Neural cell (in vitro differentiated cells): ENCODE results near the gene KIRREL3. TPM values are rescaled to one million over a fixed set of nuclear protein-coding genes. Genes with fewer than 3 reads are reported as not detected.

Experiments used
- H2AFZ ChIP-seq: fragments of 200-600, 300-800 bp; sonication (generic), shearing (Covaris generic); 2 replicates; pipeline ENCODE4 v1.6.0; 2014; ENCODE audit warnings: low read depth, mild to moderate bottlenecking, antibody characterized with exemption, low read length, moderate library complexity
- H3F3A ChIP-seq: fragments of 200-600 bp; shearing (Covaris generic); 2 replicates; pipeline ENCODE4 v1.6.1; 2016; ENCODE audit warnings: mild to moderate bottlenecking, moderate library complexity, mixed read lengths, antibody characterized with exemption, low read length; ENCODE audit not compliant: insufficient read depth, poor library complexity, severe bottlenecking
- H3K27ac ChIP-seq: fragments of 200-600, 300-800 bp; sonication (generic), shearing (Covaris generic); 2 replicates; pipeline ENCODE4 v1.5.1; 2014; ENCODE audit warnings: mild to moderate bottlenecking, low read length, moderate library complexity
- H3K27me3 ChIP-seq: fragments of 300-800, 200-600 bp; sonication (generic), shearing (Covaris generic); 2 replicates; pipeline ENCODE4 v1.6.0; 2014; ENCODE audit warnings: mild to moderate bottlenecking, low read depth, low read length, moderate library complexity; ENCODE audit not compliant: insufficient read depth
- H3K36me3 ChIP-seq: fragments of 300-800, 200-600 bp; sonication (generic), shearing (Covaris generic); 2 replicates; pipeline ENCODE4 v1.5.1; 2014; ENCODE audit warnings: mild to moderate bottlenecking, antibody characterized with exemption, low read length, moderate library complexity; ENCODE audit not compliant: insufficient read depth
- H3K4me2 ChIP-seq: fragments of 300-800, 200-600 bp; sonication (generic), shearing (Covaris generic); 2 replicates; pipeline ENCODE4 v1.6.0; 2014; ENCODE audit warnings: mild to moderate bottlenecking, low read length
- H3K4me3 ChIP-seq: fragments of 300-800, 200-600 bp; sonication (generic), shearing (Covaris generic); 2 replicates; pipeline ENCODE4 v1.5.1; 2014; ENCODE audit warnings: mild to moderate bottlenecking, low read length, moderate library complexity
- H3K79me2 ChIP-seq: fragments of 200-600 bp; shearing (Covaris generic); replicated peaks from 2 replicates; pipeline ENCODE4 v1.6.0; 2014; ENCODE audit warnings: mild to moderate bottlenecking, low read length, moderate library complexity; ENCODE audit not compliant: insufficient read depth
- H3K9ac ChIP-seq: fragments of 300-800, 200-600 bp; sonication (generic), shearing (Covaris generic); 2 replicates; pipeline ENCODE4 v1.6.1; 2016; ENCODE audit warnings: mild to moderate bottlenecking, low read length, mixed read lengths
- H3K9me2 ChIP-seq: fragments of 200-600 bp; shearing (Covaris generic); 2 replicates; pipeline ENCODE4 v1.6.1; 2016; ENCODE audit warnings: mild to moderate bottlenecking, low read length, mixed read lengths; ENCODE audit not compliant: insufficient read depth
- H3K9me3 ChIP-seq: fragments of 200-600, 300-800 bp; sonication (generic), shearing (Covaris generic); 2 replicates; pipeline ENCODE4 v1.6.1; 2016; ENCODE audit warnings: mild to moderate bottlenecking, mixed run types, low read length, moderate library complexity, mixed read lengths
- H4K20me1 ChIP-seq: fragments of 200-600 bp; shearing (Covaris generic); 2 replicates; pipeline ENCODE4 v1.6.1; 2016; ENCODE audit warnings: mild to moderate bottlenecking, mixed run types; ENCODE audit not compliant: insufficient read depth
- EP300 ChIP-seq: fragments of 450-650 bp; conservative IDR thresholded peaks from 2 replicates; pipeline ENCODE4 v1.6.1; 2014; ENCODE audit warnings: antibody characterized with exemption, mild to moderate bottlenecking, moderate library complexity; ENCODE audit not compliant: poor library complexity, severe bottlenecking
- EZH2 ChIP-seq: fragments of 200-600, 300-800 bp; shearing (Covaris generic), sonication (generic); IDR thresholded peaks from 2 replicates; pipeline ENCODE4 v1.6.1; 2014; ENCODE audit warnings: antibody characterized with exemption, low read length, borderline replicate concordance, mild to moderate bottlenecking; ENCODE audit not compliant: insufficient read depth, poor library complexity, severe bottlenecking
- MXI1 ChIP-seq: fragments of 450-650 bp; conservative IDR thresholded peaks from 2 replicates; pipeline ENCODE4 v1.6.1; 2014; ENCODE audit warnings: antibody characterized with exemption, mild to moderate bottlenecking; ENCODE audit not compliant: poor library complexity, severe bottlenecking
- POLR2AphosphoS5 ChIP-seq: IDR thresholded peaks from 2 replicates; pipeline ENCODE4 v1.6.1; 2012
- RAD21 ChIP-seq: fragments of 450-650 bp; conservative IDR thresholded peaks from 2 replicates; pipeline ENCODE4 v1.6.1; 2014; ENCODE audit warnings: antibody characterized with exemption, mild to moderate bottlenecking, moderate library complexity
- SMC3 ChIP-seq: fragments of 450-650 bp; conservative IDR thresholded peaks from 2 replicates; pipeline ENCODE4 v1.6.1; 2014; ENCODE audit warnings: antibody characterized with exemption, mild to moderate bottlenecking, moderate library complexity; ENCODE audit not compliant: poor library complexity
- TAF1 ChIP-seq: IDR thresholded peaks from 2 replicates; pipeline ENCODE4 v1.6.1; 2012; ENCODE audit warnings: low read depth
- polyA plus RNA-seq: library from polyadenylated mRNA; depleted of rRNA; stranded (reverse); fragments of >200 nt; gene quantifications from 2 replicates; pipeline ENCODE4 v1.2.3, GENCODE V29; 2014
- TF ChIP-seq, protein P1 (sequence below): fragments of 450-650 bp; IDR thresholded peaks from 2 replicates; pipeline ENCODE4 v1.5.1; 2014; ENCODE audit warnings: antibody characterized with exemption, mild to moderate bottlenecking, moderate library complexity; ENCODE audit not compliant: poor library complexity, severe bottlenecking
- TF ChIP-seq, protein P2 (sequence below): IDR thresholded peaks from 2 replicates; pipeline ENCODE4 v1.6.1; 2012; ENCODE audit warnings: borderline replicate concordance

Gene KIRREL3
- polyA plus RNA-seq, 1 donor from 2014 or later: 23.8 TPM

DNA sequence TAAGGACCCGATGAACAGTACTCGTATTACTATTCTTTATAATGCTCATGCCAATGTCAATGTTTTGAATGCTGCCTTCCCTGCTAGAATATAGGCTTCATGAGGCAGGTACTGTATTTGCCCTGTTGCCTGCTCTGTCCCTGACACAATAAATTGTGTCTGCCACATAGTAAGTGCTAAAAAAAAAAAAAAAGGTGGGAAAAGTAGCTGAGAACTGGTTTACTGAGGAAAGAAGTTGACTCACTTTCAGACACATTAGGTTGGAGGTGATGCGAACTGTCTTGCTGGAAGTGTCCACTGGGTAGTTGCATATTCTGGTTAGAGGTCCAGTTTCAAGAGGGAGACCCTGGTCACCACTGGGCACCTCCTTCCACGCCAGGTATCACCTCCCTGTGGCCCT is 255.9 kb downstream of the KIRREL3 start:
- Histone ChIP-seq H3F3A (no peaks in the 10 kb centered on the region), H3K4me2 (no peak overlapping the region), H3K9ac (no peak overlapping the region), H3K27ac (no peak overlapping the region), H3K4me3 (no peak overlapping the region), H3K9me2 (no peaks in the 10 kb centered on the region), H3K79me2 (no peaks in the 10 kb centered on the region), H4K20me1 (no peaks in the 10 kb centered on the region), H3K9me3 (no peaks in the 10 kb centered on the region), H3K27me3 (no peaks in the 10 kb centered on the region), H3K36me3 (no peaks in the 10 kb centered on the region), H2AFZ (no peak overlapping the region)
- TF ChIP-seq RAD21: no peak
- TF ChIP-seq MXI1: no peak
- TF ChIP-seq SMC3: no peak
- no peak for TF ChIP-seq EZH2
- TF ChIP-seq POLR2AphosphoS5: no peak
- TF ChIP-seq, protein P1, sequence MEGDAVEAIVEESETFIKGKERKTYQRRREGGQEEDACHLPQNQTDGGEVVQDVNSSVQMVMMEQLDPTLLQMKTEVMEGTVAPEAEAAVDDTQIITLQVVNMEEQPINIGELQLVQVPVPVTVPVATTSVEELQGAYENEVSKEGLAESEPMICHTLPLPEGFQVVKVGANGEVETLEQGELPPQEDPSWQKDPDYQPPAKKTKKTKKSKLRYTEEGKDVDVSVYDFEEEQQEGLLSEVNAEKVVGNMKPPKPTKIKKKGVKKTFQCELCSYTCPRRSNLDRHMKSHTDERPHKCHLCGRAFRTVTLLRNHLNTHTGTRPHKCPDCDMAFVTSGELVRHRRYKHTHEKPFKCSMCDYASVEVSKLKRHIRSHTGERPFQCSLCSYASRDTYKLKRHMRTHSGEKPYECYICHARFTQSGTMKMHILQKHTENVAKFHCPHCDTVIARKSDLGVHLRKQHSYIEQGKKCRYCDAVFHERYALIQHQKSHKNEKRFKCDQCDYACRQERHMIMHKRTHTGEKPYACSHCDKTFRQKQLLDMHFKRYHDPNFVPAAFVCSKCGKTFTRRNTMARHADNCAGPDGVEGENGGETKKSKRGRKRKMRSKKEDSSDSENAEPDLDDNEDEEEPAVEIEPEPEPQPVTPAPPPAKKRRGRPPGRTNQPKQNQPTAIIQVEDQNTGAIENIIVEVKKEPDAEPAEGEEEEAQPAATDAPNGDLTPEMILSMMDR: no peak
- no peak for TF ChIP-seq EP300
- no peak for TF ChIP-seq TAF1
- TF ChIP-seq, protein P2, sequence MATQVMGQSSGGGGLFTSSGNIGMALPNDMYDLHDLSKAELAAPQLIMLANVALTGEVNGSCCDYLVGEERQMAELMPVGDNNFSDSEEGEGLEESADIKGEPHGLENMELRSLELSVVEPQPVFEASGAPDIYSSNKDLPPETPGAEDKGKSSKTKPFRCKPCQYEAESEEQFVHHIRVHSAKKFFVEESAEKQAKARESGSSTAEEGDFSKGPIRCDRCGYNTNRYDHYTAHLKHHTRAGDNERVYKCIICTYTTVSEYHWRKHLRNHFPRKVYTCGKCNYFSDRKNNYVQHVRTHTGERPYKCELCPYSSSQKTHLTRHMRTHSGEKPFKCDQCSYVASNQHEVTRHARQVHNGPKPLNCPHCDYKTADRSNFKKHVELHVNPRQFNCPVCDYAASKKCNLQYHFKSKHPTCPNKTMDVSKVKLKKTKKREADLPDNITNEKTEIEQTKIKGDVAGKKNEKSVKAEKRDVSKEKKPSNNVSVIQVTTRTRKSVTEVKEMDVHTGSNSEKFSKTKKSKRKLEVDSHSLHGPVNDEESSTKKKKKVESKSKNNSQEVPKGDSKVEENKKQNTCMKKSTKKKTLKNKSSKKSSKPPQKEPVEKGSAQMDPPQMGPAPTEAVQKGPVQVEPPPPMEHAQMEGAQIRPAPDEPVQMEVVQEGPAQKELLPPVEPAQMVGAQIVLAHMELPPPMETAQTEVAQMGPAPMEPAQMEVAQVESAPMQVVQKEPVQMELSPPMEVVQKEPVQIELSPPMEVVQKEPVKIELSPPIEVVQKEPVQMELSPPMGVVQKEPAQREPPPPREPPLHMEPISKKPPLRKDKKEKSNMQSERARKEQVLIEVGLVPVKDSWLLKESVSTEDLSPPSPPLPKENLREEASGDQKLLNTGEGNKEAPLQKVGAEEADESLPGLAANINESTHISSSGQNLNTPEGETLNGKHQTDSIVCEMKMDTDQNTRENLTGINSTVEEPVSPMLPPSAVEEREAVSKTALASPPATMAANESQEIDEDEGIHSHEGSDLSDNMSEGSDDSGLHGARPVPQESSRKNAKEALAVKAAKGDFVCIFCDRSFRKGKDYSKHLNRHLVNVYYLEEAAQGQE: no peak

DNA sequence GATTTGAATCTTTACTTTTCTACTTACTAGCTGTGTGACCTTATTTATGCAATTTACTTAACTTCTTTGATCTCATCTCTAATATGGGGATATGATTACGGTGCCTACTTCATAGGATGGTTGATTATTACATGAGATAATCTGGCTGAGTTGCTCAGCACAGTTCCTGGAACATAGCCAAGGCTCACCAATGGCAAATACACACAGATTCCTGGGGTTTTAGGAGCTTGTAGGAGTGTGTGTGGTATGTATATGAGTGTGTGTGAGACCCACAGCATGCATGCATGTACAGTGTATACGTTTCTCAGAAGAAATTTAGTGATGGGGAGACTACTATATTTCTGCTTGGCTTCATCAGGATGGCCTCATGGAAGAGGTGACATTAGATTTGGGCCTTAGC is 256.9 kb downstream of the KIRREL3 start:
- Histone ChIP-seq H3K36me3 (no peaks in the 10 kb centered on the region), H2AFZ (no peak overlapping the region), H3K9me2 (no peaks in the 10 kb centered on the region), H3K4me2 (no peak overlapping the region), H3K4me3 (no peak overlapping the region), H3K79me2 (no peaks in the 10 kb centered on the region), H3K9ac (no peak overlapping the region), H3K27ac (no peak overlapping the region), H3K27me3 (no peaks in the 10 kb centered on the region), H3K9me3 (no peaks in the 10 kb centered on the region), H3F3A (no peaks in the 10 kb centered on the region), H4K20me1 (no peaks in the 10 kb centered on the region)
- TF ChIP-seq EP300: no peak
- no peak for TF ChIP-seq MXI1
- no peak for TF ChIP-seq EZH2
- TF ChIP-seq TAF1: no peak
- TF ChIP-seq RAD21: no peak
- TF ChIP-seq, protein P2: no peak
- TF ChIP-seq SMC3: no peak
- TF ChIP-seq POLR2AphosphoS5: no peak
- TF ChIP-seq, protein P1: no peak
